ENCODE results near the gene RHOBTB1. TPM values are rescaled to one million over a fixed set of nuclear protein-coding genes. Genes with fewer than 3 reads are reported as not detected.

The RHOBTB1 gene
- total RNA-seq, 4 donors from 2014 or later, result 15.5 to 44.0 (median 25.3) TPM

GRCh38 chr10:60896810-60897209 lies 47.2 kb downstream of the RHOBTB1 start:
- Histone ChIP-seq H3K4me1 (peaks cover 10 to 66% (median 13%) of the 10 kb centered on the region in 3 donors), H3K9me3 (no peaks in the 10 kb centered on the region), H3K27me3 (no peaks in the 10 kb centered on the region), H3K36me3 (peaks cover 0 to 2% of the 10 kb centered on the region in 2 donors), H3K27ac (peak overlapping the region in 2 of 4 donors; percentile 37 to 57), H3K4me3 (no peak overlapping the region)
- 29 to 33% methylated on average over 2 of the region's 2 CpGs for WGBS, 2 donors (ENCODE audit: low coverage in 1 of 2)
- ATAC-seq, result no peak
- no peak for TF ChIP-seq POLR2AphosphoS5 (IDR thresholded peaks at IDR 0.05)
- TF ChIP-seq, protein P1, sequence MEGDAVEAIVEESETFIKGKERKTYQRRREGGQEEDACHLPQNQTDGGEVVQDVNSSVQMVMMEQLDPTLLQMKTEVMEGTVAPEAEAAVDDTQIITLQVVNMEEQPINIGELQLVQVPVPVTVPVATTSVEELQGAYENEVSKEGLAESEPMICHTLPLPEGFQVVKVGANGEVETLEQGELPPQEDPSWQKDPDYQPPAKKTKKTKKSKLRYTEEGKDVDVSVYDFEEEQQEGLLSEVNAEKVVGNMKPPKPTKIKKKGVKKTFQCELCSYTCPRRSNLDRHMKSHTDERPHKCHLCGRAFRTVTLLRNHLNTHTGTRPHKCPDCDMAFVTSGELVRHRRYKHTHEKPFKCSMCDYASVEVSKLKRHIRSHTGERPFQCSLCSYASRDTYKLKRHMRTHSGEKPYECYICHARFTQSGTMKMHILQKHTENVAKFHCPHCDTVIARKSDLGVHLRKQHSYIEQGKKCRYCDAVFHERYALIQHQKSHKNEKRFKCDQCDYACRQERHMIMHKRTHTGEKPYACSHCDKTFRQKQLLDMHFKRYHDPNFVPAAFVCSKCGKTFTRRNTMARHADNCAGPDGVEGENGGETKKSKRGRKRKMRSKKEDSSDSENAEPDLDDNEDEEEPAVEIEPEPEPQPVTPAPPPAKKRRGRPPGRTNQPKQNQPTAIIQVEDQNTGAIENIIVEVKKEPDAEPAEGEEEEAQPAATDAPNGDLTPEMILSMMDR (IDR thresholded peaks at IDR 0.05), result no peak
- TF ChIP-seq EP300 (IDR thresholded peaks at IDR 0.05), result no peak
- TF ChIP-seq POLR2A (IDR thresholded peaks at IDR 0.05), result no peak

- Histone ChIP-seq H3K27ac (peak overlapping the region; percentile 30 to 69 (median 47)), H3K4me3 (no peak overlapping the region), H3K4me1 (peaks cover 10 to 58% (median 13%) of the 10 kb centered on the region in 3 donors), H3K36me3 (peaks cover 0 to 4% of the 10 kb centered on the region in 2 donors), H3K27me3 (no peaks in the 10 kb centered on the region), H3K9me3 (no peaks in the 10 kb centered on the region)
- peak; percentile 31 for ATAC-seq
- no peak for TF ChIP-seq POLR2A (IDR thresholded peaks at IDR 0.05)
- TF ChIP-seq, protein P1 (IDR thresholded peaks at IDR 0.05), result no peak
- no peak for TF ChIP-seq EP300 (IDR thresholded peaks at IDR 0.05)
- no peak for TF ChIP-seq POLR2AphosphoS5 (IDR thresholded peaks at IDR 0.05)
Observed at GRCh38 chr10:60896033-60896432, 48.0 kb downstream of the RHOBTB1 start.

DNA sequence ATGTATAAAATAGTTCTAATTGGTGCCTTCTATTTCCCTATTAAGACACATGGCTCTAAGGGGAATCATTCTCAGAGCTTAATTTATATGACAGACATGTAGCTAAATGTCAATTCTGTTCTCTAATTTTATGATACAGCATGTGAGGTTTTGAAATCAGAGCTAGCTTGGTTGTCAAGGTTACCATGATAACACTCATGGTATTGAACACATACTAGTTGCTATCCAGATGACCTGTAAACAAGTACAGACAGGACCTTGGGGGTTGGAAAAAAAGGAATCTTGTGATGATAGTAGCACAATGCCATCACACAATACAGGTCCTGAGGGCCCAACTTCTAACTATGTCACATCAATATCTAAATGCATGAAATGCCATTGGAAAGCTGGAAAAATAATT lies 49.2 kb downstream of the RHOBTB1 start:
- no peak for ATAC-seq
- Histone ChIP-seq H3K4me1 (peaks cover 10 to 54% (median 13%) of the 10 kb centered on the region in 3 donors), H3K36me3 (peaks cover 0 to 4% of the 10 kb centered on the region in 2 donors), H3K4me3 (no peak overlapping the region), H3K27me3 (no peaks in the 10 kb centered on the region), H3K27ac (peak overlapping the region in 1 of 4 donors; percentile 57), H3K9me3 (no peaks in the 10 kb centered on the region)
- TF ChIP-seq POLR2A (IDR thresholded peaks at IDR 0.05) (no peak), POLR2AphosphoS5 (IDR thresholded peaks at IDR 0.05) (no peak), EP300 (IDR thresholded peaks at IDR 0.05) (no peak)
- TF ChIP-seq, protein P1 (IDR thresholded peaks at IDR 0.05), result no peak

DNA sequence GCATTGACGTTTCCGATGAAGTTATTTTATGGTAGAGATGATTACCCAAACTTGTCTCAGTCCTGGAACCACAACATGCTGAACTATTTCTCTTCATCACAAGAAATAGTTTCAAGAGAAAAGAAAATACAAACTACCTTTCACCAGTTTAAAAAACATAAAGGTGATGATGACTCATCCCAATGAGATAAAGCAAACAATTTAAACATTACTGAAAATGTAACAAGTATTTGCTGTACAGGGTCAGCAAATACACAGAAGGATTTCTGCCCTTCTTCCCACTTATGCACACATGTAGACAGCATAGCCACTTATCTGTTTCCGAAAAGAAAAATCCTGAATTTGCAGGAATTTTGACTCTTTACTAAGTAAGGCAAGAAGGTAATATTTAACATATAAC lies 50.8 kb downstream of the RHOBTB1 start:
- no peak overlapping the region for H3K27ac ChIP-seq
- TF ChIP-seq POLR2A (IDR thresholded peaks at IDR 0.05), result no peak
- no peak for TF ChIP-seq EP300 (IDR thresholded peaks at IDR 0.05)
- TF ChIP-seq, protein P1 (IDR thresholded peaks at IDR 0.05), result no peak
- TF ChIP-seq POLR2AphosphoS5 (IDR thresholded peaks at IDR 0.05), result no peak
- no peak overlapping the region for H3K4me3 ChIP-seq
- WGBS, 2 donors (ENCODE audit: low coverage in 1 of 2), result 76 to 83% methylated on average over 2 to 3 of the region's 3 CpGs
- H3K9me3 ChIP-seq, result no peaks in the 10 kb centered on the region
- no peaks in the 10 kb centered on the region for H3K27me3 ChIP-seq
- peaks cover 0 to 12% of the 10 kb centered on the region in 2 donors for H3K36me3 ChIP-seq
- H3K4me1 ChIP-seq, result peaks cover 5 to 55% (median 13%) of the 10 kb centered on the region in 3 donors
- no peak for ATAC-seq

DNA sequence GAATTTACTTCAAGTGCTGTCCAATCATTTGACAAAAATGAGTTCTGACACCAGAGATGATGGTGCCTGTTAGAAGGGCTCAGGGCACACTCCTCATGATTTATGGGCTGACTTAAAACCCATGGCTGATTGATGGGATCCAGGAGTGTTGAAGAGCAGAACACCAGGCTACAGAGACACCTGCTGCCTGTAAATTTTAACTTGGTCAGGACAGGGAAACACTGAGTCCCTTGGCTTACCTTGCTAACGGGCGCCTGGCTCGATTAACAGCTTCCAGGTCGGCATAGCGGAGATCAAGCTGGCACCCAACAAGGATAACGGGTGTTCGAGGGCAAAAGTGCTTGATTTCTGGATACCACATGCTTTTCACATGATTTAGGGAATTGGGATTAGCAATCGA lies 51.4 kb downstream of the RHOBTB1 start:
- H3K9me3 ChIP-seq, result no peaks in the 10 kb centered on the region
- H3K27me3 ChIP-seq, result no peaks in the 10 kb centered on the region
- TF ChIP-seq, protein P1 (IDR thresholded peaks at IDR 0.05), result no peak
- no peak for TF ChIP-seq EP300 (IDR thresholded peaks at IDR 0.05)
- TF ChIP-seq POLR2AphosphoS5 (IDR thresholded peaks at IDR 0.05), result no peak
- no peak overlapping the region for H3K27ac ChIP-seq
- ATAC-seq, result no peak
- 90 to 98% methylated on average over 5 to 7 of the region's 8 CpGs for WGBS, 2 donors (ENCODE audit: low coverage in 1 of 2)
- H3K4me3 ChIP-seq, result no peak overlapping the region
- H3K36me3 ChIP-seq, result peaks cover 0 to 19% of the 10 kb centered on the region in 2 donors
- peaks cover 5 to 51% (median 13%) of the 10 kb centered on the region in 3 donors for H3K4me1 ChIP-seq
